Measurements from ENCODE around the gene HAPLN2. TPM values are rescaled to one million over a fixed set of nuclear protein-coding genes. Genes with fewer than 3 reads are reported as not detected.

HAPLN2 gene
- 0.73 and 1.3 TPM in 2 replicates for total RNA-seq (2014; rRNA removed; shearing (Covaris generic))

DNA sequence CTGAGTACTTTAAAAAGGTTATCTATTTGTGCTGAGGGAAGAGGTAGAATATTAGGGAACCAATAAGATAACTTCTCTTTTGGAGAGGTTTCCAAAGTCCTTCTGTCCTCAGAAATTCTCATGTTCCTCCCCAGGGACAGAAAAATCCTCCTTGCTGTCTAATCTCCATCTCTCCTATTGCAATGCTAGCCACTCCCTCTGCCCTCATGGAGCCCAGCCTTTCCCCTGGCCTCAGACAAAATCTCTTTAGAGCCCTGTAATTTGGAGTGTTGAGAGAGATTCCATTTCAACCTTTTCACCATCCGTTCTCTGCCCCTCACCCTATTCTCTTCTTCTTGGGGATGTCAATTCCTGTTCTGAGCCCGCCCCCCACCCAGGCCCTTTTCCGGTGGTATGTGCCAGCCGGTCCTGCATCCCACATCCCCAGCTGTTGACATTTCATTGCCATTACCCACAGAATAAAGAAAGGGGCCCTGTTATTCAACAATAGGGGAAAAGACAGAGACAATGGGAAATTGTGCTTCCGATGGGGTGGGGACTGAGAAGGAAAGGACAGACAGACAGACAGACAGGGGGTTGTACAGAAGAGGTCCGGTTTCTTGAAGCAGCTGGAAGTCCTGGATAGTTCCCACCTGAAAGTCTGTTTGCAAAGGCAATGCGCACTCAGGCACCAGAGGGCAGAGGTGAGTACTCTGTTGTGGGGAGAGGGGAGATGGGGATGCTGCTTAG, at the start of gene HAPLN2:
Gene HAPLN2 (plus strand): TSS at position 563 of the 729 bp plus-strand sequence. CDS start 4,076 bp downstream, outside the sequence.
- H3K36me3 ChIP-seq (replicated peaks; ENCODE audit: control insufficient read depth, insufficient read depth, low read length), result no peaks in the 10 kb centered on the region
- peak; percentile 80 for DNase-seq
- no peak within 1 kb of the TSS for H3K4me3 ChIP-seq (ENCODE audit: insufficient read depth, low read depth, low read length)
- peaks cover 41% of the 10 kb centered on the region for H3K27me3 ChIP-seq (ENCODE audit: control insufficient read depth, insufficient read depth, low read length)

- Histone ChIP-seq H3K36me3 (replicated peaks; ENCODE audit: control insufficient read depth, insufficient read depth, low read length) (peaks cover 1% of the 10 kb centered on the region), H3K4me3 (ENCODE audit: insufficient read depth, low read depth, low read length) (peak overlapping the region; percentile 95), H3K27me3 (ENCODE audit: control insufficient read depth, insufficient read depth, low read length) (no peaks in the 10 kb centered on the region; the same call in 1 of the 2 replicates)
- DNase-seq, result no peak
These were observed 47.9 kb upstream of the HAPLN2 start for GRCh38 chr1:156571261-156571852.

- Histone ChIP-seq H3K36me3 (replicated peaks; ENCODE audit: control insufficient read depth, insufficient read depth, low read length) (peaks cover 1% of the 10 kb centered on the region), H3K4me3 (ENCODE audit: insufficient read depth, low read depth, low read length) (peak within 1 kb of the TSS; percentile 95), H3K27me3 (ENCODE audit: control insufficient read depth, insufficient read depth, low read length) (no peaks in the 10 kb centered on the region; the same call in 1 of the 2 replicates)
- DNase-seq, result peak; percentile 97
These were observed 47.1 kb upstream of the HAPLN2 start, which contains the start of gene IQGAP3 for GRCh38 chr1:156571919-156572662. Gene IQGAP3 (minus strand): TSS chr1:156572565. CDS start chr1:156572529, 36 bp downstream.

DNA sequence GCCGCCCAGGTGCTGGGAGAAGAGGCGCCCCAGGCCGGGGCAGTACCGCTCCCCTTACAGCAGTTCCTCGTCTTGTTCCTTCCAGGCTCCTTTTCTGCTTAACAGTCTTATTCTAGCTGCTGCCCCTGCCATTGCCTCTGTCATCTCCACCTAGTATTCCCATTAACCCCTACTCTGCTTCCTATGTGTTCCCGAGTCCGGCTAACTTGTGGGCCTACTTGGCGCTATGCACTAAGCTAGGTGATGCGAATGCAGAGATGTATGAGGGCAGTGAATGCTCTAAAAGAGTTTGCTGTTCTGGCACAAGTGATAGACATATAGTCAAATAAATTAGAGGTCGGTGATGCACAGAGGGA, 46.6 kb upstream of the HAPLN2 start:
- Histone ChIP-seq H3K36me3 (replicated peaks; ENCODE audit: control insufficient read depth, insufficient read depth, low read length) (peaks cover 1% of the 10 kb centered on the region; the same call in 1 of the 2 replicates), H3K27me3 (ENCODE audit: control insufficient read depth, insufficient read depth, low read length) (no peaks in the 10 kb centered on the region; the same call in 1 of the 2 replicates), H3K4me3 (ENCODE audit: insufficient read depth, low read depth, low read length) (peak overlapping the region; percentile 95)
- no peak for DNase-seq

- H3K27me3 ChIP-seq (ENCODE audit: control insufficient read depth, insufficient read depth, low read length), result no peaks in the 10 kb centered on the region; the same call in 1 of the 2 replicates
- no peak overlapping the region for H3K4me3 ChIP-seq (ENCODE audit: insufficient read depth, low read depth, low read length)
- H3K36me3 ChIP-seq (replicated peaks; ENCODE audit: control insufficient read depth, insufficient read depth, low read length), result no peaks in the 10 kb centered on the region; the same call in 1 of the 2 replicates
- no peak for DNase-seq
These were observed 45.1 kb upstream of the HAPLN2 start for GRCh38 chr1:156574039-156574633.

DNA sequence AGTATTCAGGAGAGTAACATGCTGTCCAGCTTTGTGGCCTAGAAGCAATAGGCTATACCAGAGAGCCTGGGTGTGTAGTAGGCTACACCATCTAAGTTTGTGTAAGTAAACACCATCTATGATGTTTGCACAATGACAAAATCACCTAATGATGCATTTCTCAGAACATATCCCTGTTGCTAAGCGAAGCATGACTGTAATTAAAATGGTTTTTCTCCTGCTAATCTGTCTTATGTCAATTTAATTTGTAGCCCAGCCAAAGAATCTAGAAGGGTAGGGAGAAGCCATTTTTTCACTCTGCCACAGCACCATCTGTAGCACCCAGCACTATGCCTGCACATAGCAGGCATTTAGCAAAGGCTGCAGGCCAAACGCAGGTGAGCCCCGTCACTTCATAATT, 41.7 kb upstream of the HAPLN2 start:
- H3K36me3 ChIP-seq (replicated peaks; ENCODE audit: control insufficient read depth, insufficient read depth, low read length), result no peaks in the 10 kb centered on the region
- H3K4me3 ChIP-seq (ENCODE audit: insufficient read depth, low read depth, low read length), result no peak overlapping the region
- DNase-seq, result no peak
- H3K27me3 ChIP-seq (ENCODE audit: control insufficient read depth, insufficient read depth, low read length), result no peaks in the 10 kb centered on the region; the same call in 1 of the 2 replicates

GRCh38 chr1:156578055-156578454, 41.2 kb upstream of the HAPLN2 start:
- Histone ChIP-seq H3K4me3 (ENCODE audit: insufficient read depth, low read depth, low read length) (no peak overlapping the region), H3K36me3 (replicated peaks; ENCODE audit: control insufficient read depth, insufficient read depth, low read length) (no peaks in the 10 kb centered on the region), H3K27me3 (ENCODE audit: control insufficient read depth, insufficient read depth, low read length) (no peaks in the 10 kb centered on the region; the same call in 1 of the 2 replicates)
- no peak for DNase-seq

- DNase-seq, result no peak
- Histone ChIP-seq H3K36me3 (replicated peaks; ENCODE audit: control insufficient read depth, insufficient read depth, low read length) (no peaks in the 10 kb centered on the region), H3K4me3 (ENCODE audit: insufficient read depth, low read depth, low read length) (no peak within 1 kb of the TSS), H3K27me3 (ENCODE audit: control insufficient read depth, insufficient read depth, low read length) (no peaks in the 10 kb centered on the region; the same call in 1 of the 2 replicates)
These were observed 39.7 kb upstream of the HAPLN2 start, which contains the start of gene TTC24 for GRCh38 chr1:156579472-156579871. Gene TTC24 (plus strand): TSS chr1:156579723. CDS start chr1:156581365, 1,642 bp downstream.

DNA sequence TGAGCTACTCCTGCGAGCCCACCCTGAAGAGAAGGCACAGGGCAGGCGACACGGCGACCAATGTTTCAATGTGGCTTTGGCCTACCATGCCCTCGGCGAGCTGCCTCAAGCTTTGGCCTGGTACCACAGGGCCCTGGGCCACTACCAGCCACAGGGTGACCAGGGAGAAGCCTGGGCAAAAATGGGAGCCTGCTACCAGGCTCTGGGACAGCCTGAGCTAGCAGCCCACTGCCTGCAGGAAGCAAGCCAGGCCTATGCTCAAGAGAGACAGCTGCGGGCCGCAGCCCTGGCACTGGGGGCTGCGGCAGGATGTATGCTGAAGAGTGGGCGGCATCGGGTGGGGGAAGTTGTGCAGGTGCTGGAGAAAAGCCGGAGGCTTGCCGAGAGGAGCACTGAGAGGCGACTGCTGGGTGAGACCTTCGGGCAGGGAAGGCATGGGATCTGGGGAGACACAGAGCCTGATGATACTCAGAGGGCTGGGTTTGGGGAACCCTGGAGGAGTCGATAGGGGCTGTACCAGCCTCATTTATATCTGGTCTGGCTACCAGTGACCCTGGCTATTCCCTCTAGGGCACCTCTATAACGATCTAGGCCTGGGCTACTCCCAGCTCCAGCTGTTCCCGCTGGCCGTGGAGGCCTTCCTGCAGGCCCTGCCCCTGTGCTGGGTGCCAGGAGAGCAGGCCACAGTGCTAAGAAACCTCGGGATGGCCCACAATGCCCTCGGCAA, 37.4 kb upstream of the HAPLN2 start:
- H3K27me3 ChIP-seq (ENCODE audit: control insufficient read depth, insufficient read depth, low read length), result no peaks in the 10 kb centered on the region; the same call in 1 of the 2 replicates
- H3K4me3 ChIP-seq (ENCODE audit: insufficient read depth, low read depth, low read length), result no peak overlapping the region
- no peak for DNase-seq
- no peaks in the 10 kb centered on the region for H3K36me3 ChIP-seq (replicated peaks; ENCODE audit: control insufficient read depth, insufficient read depth, low read length)

DNA sequence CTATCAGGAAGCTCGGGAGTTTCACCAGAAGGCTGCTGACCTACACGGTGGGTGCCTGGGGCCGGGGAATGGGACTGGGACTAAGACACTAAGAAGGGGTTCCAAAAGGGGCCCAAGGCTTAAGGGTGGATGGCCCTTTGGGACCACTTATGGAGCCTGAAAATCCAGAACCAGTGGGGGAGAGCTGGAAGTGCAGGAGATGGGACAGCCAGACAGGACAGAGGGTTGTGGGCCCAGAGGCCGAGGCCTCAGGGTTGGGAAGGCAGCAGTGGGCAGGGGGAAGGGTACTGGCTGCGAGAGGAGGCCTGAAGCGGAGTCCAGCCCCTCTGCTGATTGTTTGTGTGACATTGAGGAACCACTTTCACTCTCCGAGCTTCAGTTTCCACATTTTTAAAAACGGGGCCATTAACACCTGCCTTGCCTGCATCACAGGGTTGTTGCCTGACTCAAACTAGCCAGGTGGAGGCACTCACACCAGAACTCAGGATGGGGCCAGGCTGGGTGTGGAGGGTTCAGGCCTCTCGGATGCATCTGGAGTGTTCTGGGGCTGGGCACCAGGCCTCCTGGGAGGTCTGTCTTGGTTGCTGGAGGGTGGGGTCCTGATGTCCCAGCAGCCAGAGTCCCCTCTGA, 36.7 kb upstream of the HAPLN2 start:
- Histone ChIP-seq H3K27me3 (ENCODE audit: control insufficient read depth, insufficient read depth, low read length) (no peaks in the 10 kb centered on the region; the same call in 1 of the 2 replicates), H3K4me3 (ENCODE audit: insufficient read depth, low read depth, low read length) (no peak overlapping the region), H3K36me3 (replicated peaks; ENCODE audit: control insufficient read depth, insufficient read depth, low read length) (no peaks in the 10 kb centered on the region)
- no peak for DNase-seq

DNA sequence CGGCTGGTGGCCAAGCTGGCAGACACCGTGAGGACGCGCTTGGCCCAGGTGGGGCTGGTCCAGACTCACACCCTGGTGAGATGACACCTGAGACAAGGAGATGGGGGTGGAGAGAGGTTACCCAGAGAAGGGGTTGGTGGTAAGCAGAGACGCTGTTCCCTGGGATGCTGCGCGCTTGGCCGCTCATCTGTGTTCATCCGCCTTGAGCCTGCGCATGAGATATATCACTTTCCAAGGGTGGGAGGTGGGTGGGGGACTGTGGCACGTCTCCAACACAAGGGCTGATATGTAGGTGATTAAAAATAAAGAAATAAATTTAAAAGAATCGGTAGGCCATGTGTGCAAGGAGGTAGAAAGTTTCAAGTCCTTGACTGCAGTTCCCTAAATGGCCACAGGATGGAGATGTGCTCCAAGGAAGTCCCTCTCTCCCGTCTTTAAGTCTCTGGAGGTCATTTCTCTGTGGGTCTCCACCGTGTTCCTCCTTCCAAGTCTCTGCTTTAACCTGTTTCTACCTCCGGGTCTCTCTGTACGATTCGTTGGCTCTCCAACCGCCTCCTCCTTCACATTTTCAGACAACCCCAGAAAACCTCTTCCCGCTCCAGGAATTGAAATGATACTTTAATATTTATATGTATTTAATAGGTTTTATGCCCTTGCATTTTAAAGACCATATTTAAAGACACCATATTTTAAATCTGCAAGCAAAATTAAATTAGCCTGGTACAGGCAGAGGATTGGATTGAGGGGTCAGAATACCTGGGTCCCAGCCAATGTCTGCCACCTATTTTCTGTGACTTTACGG, 35.2 kb upstream of the HAPLN2 start:
- H3K27me3 ChIP-seq (ENCODE audit: control insufficient read depth, insufficient read depth, low read length), result no peaks in the 10 kb centered on the region; the same call in 1 of the 2 replicates
- peak; percentile 91 for DNase-seq
- no peaks in the 10 kb centered on the region for H3K36me3 ChIP-seq (replicated peaks; ENCODE audit: control insufficient read depth, insufficient read depth, low read length)
- H3K4me3 ChIP-seq (ENCODE audit: insufficient read depth, low read depth, low read length), result no peak overlapping the region

- Histone ChIP-seq H3K36me3 (replicated peaks; ENCODE audit: control insufficient read depth, insufficient read depth, low read length) (no peaks in the 10 kb centered on the region), H3K4me3 (ENCODE audit: insufficient read depth, low read depth, low read length) (peak overlapping the region; percentile 3; the same call in 1 of the 2 replicates), H3K27me3 (ENCODE audit: control insufficient read depth, insufficient read depth, low read length) (no peaks in the 10 kb centered on the region; the same call in 1 of the 2 replicates)
- DNase-seq, result peak; percentile 88
These were observed 34.4 kb upstream of the HAPLN2 start for GRCh38 chr1:156584813-156585212.

Data from H7 (cell line).